Neutrophil (primary cell): ENCODE measurements around the gene ROBO2.

ENCODE experiments used
- H3K27ac ChIP-seq: fragments of 200-600 bp; sonication (generic); 2 replicates; pipeline ENCODE4 v1.5.1; 2016; ENCODE audit warnings: mild to moderate bottlenecking, moderate library complexity
- H3K27me3 ChIP-seq: fragments of 200-600 bp; sonication (generic); 2 replicates; pipeline ENCODE4 v1.6.0; 2016; ENCODE audit warnings: mild to moderate bottlenecking
- H3K36me3 ChIP-seq: fragments of 200-600 bp; sonication (generic); 2 replicates; pipeline ENCODE4 v1.5.1; 2017
- H3K4me1 ChIP-seq, 2 experiments: fragments of 200-600 bp in 1 of 2; sonication (generic) in 1 of 2; 1 replicate in 1 of 2; 2 replicates in 1 of 2; pipeline versions ENCODE4 v1.5.1 to v1.6.1; 2013 to 2016; ENCODE audit warnings: low read depth in 1 of 2, low read length in 1 of 2, mild to moderate bottlenecking in 1 of 2, moderate library complexity in 1 of 2; ENCODE audit not compliant: control insufficient read depth in 1 of 2, insufficient read depth in 1 of 2
- H3K4me3 ChIP-seq, 2 experiments: fragments of 200-600 bp in 1 of 2; sonication (generic) in 1 of 2; 1 replicate in 1 of 2; 2 replicates in 1 of 2; pipeline ENCODE4 v1.5.1; 2013 to 2016; ENCODE audit warnings: low read depth in 1 of 2, low read length in 1 of 2, mild to moderate bottlenecking in 1 of 2, moderate library complexity in 1 of 2
- H3K9me3 ChIP-seq: fragments of 200-600 bp; sonication (generic); 2 replicates; pipeline ENCODE4 v1.5.1; 2016
- TF ChIP-seq, protein P1 (sequence below): fragments of 200-600 bp; sonication (generic); IDR thresholded peaks from 2 replicates; pipeline ENCODE4 v1.5.1; 2016; ENCODE audit warnings: antibody characterized with exemption

The ROBO2 gene, protein sequence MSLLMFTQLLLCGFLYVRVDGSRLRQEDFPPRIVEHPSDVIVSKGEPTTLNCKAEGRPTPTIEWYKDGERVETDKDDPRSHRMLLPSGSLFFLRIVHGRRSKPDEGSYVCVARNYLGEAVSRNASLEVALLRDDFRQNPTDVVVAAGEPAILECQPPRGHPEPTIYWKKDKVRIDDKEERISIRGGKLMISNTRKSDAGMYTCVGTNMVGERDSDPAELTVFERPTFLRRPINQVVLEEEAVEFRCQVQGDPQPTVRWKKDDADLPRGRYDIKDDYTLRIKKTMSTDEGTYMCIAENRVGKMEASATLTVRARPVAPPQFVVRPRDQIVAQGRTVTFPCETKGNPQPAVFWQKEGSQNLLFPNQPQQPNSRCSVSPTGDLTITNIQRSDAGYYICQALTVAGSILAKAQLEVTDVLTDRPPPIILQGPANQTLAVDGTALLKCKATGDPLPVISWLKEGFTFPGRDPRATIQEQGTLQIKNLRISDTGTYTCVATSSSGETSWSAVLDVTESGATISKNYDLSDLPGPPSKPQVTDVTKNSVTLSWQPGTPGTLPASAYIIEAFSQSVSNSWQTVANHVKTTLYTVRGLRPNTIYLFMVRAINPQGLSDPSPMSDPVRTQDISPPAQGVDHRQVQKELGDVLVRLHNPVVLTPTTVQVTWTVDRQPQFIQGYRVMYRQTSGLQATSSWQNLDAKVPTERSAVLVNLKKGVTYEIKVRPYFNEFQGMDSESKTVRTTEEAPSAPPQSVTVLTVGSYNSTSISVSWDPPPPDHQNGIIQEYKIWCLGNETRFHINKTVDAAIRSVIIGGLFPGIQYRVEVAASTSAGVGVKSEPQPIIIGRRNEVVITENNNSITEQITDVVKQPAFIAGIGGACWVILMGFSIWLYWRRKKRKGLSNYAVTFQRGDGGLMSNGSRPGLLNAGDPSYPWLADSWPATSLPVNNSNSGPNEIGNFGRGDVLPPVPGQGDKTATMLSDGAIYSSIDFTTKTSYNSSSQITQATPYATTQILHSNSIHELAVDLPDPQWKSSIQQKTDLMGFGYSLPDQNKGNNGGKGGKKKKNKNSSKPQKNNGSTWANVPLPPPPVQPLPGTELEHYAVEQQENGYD (N-terminal part only)

DNA sequence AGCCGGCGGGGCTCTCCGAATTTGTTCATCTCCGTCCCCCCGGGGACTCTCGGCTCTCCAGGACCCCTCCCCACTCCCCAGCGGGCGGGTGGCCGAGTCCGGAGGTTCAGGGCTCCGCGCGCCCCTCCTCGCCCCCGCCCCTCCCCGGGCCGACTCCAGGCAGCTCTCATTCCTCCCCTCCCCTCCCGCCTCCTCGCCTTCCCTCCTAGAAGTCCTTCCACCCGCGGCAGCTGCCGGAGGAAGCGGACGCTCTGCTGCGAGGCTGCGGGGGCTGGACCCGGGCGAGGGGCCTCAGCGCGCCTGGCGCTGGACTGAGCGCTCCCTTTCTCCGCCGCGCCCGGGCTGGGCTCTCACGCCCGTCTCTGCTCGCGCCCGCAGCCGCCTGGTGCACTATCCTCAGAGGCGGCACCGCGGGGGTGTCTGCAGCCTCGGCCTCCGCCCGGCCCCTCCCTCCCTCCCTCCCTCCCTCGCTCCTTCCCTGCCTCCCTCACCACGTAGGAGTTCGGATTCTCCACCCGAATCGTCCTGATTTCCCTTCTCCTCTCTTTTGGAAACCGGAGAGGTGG lies at the start of gene ROBO2:
Gene ROBO2 (plus strand): TSS at position 494 of the 566 bp plus-strand sequence. CDS start 687 bp downstream, outside the sequence.
- no peak within 1 kb of the TSS for H3K4me3 ChIP-seq

DNA sequence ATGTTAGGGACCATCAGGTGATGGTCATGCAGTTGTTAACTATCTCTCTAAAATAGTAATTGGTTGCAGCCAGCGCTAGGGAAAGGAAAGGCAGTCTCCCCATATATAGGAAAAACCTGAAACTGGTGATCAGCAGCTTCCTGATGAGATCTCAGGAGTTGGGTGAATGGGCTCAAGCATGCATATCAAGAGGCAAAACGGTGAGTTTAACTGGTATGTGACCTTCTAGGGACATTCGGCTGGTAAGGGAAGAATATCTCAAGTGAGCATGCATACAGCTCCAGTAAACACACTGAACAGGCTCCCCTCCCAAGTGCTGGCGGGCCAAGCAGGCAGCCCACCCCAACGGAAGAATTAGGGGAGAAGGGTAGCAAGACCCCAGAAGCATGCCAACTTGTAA lies 49.3 kb upstream of the ROBO2 start:
- no peaks in the 10 kb centered on the region for H3K27me3 ChIP-seq
- no peak overlapping the region for H3K27ac ChIP-seq
- TF ChIP-seq, protein P1, sequence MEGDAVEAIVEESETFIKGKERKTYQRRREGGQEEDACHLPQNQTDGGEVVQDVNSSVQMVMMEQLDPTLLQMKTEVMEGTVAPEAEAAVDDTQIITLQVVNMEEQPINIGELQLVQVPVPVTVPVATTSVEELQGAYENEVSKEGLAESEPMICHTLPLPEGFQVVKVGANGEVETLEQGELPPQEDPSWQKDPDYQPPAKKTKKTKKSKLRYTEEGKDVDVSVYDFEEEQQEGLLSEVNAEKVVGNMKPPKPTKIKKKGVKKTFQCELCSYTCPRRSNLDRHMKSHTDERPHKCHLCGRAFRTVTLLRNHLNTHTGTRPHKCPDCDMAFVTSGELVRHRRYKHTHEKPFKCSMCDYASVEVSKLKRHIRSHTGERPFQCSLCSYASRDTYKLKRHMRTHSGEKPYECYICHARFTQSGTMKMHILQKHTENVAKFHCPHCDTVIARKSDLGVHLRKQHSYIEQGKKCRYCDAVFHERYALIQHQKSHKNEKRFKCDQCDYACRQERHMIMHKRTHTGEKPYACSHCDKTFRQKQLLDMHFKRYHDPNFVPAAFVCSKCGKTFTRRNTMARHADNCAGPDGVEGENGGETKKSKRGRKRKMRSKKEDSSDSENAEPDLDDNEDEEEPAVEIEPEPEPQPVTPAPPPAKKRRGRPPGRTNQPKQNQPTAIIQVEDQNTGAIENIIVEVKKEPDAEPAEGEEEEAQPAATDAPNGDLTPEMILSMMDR: no peak
- H3K9me3 ChIP-seq: no peaks in the 10 kb centered on the region
- no peaks in the 10 kb centered on the region for H3K36me3 ChIP-seq
- H3K4me1 ChIP-seq: no peaks in the 10 kb centered on the region
- H3K4me3 ChIP-seq: no peak overlapping the region

More for the DNA sequence above, at the start of gene ROBO2:
- no peaks in the 10 kb centered on the region for H3K4me1 ChIP-seq
- TF ChIP-seq, protein P1: no peak
- H3K27me3 ChIP-seq: peaks cover 77% of the 10 kb centered on the region
- H3K27ac ChIP-seq: no peak within 1 kb of the TSS
- no peaks in the 10 kb centered on the region for H3K9me3 ChIP-seq
- H3K36me3 ChIP-seq: no peaks in the 10 kb centered on the region

- TF ChIP-seq, protein P1: no peak
- Histone ChIP-seq H3K4me3 (no peak overlapping the region), H3K9me3 (no peaks in the 10 kb centered on the region), H3K27ac (no peak overlapping the region), H3K27me3 (no peaks in the 10 kb centered on the region), H3K36me3 (no peaks in the 10 kb centered on the region), H3K4me1 (no peaks in the 10 kb centered on the region)
Measured at GRCh38 chr3:76991165-76991564, 48.7 kb upstream of the ROBO2 start.

DNA sequence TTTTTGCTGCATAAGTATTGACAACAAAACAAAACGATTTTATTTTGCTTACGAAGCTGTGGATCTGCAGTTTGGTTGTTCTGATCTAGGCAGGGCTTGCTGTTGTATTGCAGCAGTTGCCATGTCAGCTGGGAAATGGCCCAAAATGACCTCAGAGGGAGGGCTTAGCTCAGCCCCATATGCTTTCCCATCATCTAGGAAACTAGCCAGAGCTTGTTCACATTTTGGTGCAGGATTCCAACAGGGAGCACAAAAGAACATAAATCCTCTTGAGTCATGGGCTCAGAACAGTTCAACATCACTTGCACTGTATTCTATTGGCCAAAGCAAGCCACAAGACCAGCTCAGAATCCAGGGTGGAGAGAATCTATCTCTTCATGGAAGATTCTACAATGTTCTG lies 42.2 kb upstream of the ROBO2 start:
- TF ChIP-seq, protein P1: no peak
- Histone ChIP-seq H3K4me1 (no peaks in the 10 kb centered on the region), H3K27ac (no peak overlapping the region), H3K27me3 (no peaks in the 10 kb centered on the region), H3K9me3 (no peaks in the 10 kb centered on the region), H3K4me3 (no peak overlapping the region), H3K36me3 (no peaks in the 10 kb centered on the region)

DNA sequence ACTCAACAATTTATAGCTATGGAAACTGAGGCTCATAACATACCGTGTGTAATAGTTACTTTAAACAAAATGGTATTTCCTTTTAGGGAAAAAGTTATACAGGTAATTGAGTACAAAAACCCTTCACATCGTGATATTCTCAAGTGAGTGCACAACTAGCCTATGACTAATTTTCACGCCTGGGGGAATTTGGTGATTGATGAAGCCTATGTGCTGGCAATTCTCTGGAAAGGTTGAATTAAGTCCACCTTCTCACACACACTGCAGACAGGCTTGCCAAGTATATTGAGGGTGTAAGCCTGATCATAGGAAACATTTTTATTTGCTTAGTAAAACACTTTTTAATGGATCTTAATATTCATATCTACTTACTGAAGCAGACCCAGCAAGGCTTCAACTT lies 41.3 kb upstream of the ROBO2 start:
- H3K9me3 ChIP-seq: no peaks in the 10 kb centered on the region
- H3K4me3 ChIP-seq: no peak overlapping the region
- no peak overlapping the region for H3K27ac ChIP-seq
- H3K36me3 ChIP-seq: no peaks in the 10 kb centered on the region
- H3K27me3 ChIP-seq: no peaks in the 10 kb centered on the region
- no peaks in the 10 kb centered on the region for H3K4me1 ChIP-seq
- TF ChIP-seq, protein P1: no peak
